ENCODE data around the gene MATK. TPM values are rescaled to one million over a fixed set of nuclear protein-coding genes. Genes with fewer than 3 reads are reported as not detected.

The MATK gene
- total RNA-seq, 2 experiments from 2014 or later = 9.1 to 9.4 TPM

DNA sequence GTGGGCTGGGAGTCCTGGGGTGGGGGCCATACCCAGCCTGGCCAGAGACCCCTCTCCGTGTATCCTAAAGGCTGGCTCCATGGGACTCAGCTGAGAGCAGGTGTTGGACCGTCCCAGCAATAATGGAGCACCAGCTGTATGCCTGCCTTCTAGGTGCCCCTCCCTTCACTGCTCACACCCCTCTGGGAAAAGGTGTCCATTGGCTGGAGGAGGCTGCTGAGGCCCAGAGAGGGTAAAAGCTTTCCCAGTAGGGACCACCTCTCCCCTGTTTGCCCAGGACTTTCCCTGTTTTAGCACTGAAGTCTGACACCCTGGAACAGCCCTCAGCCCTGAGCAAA lies 10.8 kb downstream of the MATK start:
- ATAC-seq (ENCODE audit: poor library complexity) = no peak
- H3K36me3 ChIP-seq (ENCODE audit: insufficient read depth, low read length) = no peaks in the 10 kb centered on the region
- CTCF ChIA-PET = no interaction called here
- Mint-ChIP-seq H3K27ac (no peak overlapping the region), H3K27me3 (no peaks in the 10 kb centered on the region), H3K9me3 (no peaks in the 10 kb centered on the region), H3K36me3 (ENCODE audit: low read depth) (peaks cover 5% of the 10 kb centered on the region), H3K4me3 (no peak overlapping the region), H3K4me1 (ENCODE audit: low read depth) (no peaks in the 10 kb centered on the region)
- H3K27me3 ChIP-seq (ENCODE audit: control insufficient read depth in 1 of 2, insufficient read depth in 2 of 2, low read length in 2 of 2) = no peaks in the 10 kb centered on the region
- no peaks in the 10 kb centered on the region for H3K4me1 ChIP-seq (ENCODE audit: insufficient read depth, low read length)
- TF ChIP-seq, protein P1, sequence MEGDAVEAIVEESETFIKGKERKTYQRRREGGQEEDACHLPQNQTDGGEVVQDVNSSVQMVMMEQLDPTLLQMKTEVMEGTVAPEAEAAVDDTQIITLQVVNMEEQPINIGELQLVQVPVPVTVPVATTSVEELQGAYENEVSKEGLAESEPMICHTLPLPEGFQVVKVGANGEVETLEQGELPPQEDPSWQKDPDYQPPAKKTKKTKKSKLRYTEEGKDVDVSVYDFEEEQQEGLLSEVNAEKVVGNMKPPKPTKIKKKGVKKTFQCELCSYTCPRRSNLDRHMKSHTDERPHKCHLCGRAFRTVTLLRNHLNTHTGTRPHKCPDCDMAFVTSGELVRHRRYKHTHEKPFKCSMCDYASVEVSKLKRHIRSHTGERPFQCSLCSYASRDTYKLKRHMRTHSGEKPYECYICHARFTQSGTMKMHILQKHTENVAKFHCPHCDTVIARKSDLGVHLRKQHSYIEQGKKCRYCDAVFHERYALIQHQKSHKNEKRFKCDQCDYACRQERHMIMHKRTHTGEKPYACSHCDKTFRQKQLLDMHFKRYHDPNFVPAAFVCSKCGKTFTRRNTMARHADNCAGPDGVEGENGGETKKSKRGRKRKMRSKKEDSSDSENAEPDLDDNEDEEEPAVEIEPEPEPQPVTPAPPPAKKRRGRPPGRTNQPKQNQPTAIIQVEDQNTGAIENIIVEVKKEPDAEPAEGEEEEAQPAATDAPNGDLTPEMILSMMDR (IDR thresholded peaks at IDR 0.05) = no peak
- POLR2A ChIA-PET = no interaction called here
- intact Hi-C loops (cut with DNase I, micrococcal nuclease) = no loop called here
- no peak overlapping the region for H3K27ac ChIP-seq (ENCODE audit: low read depth in 1 of 2, low read length in 2 of 2)
- no peak for DNase-seq
- H3K9me3 ChIP-seq (ENCODE audit: control insufficient read depth in 1 of 2, insufficient read depth in 1 of 2, low read length in 2 of 2) = peaks cover 0 to 5% of the 10 kb centered on the region in 2 experiments
- no peak overlapping the region for H3K4me3 ChIP-seq (ENCODE audit: low read length)

DNA sequence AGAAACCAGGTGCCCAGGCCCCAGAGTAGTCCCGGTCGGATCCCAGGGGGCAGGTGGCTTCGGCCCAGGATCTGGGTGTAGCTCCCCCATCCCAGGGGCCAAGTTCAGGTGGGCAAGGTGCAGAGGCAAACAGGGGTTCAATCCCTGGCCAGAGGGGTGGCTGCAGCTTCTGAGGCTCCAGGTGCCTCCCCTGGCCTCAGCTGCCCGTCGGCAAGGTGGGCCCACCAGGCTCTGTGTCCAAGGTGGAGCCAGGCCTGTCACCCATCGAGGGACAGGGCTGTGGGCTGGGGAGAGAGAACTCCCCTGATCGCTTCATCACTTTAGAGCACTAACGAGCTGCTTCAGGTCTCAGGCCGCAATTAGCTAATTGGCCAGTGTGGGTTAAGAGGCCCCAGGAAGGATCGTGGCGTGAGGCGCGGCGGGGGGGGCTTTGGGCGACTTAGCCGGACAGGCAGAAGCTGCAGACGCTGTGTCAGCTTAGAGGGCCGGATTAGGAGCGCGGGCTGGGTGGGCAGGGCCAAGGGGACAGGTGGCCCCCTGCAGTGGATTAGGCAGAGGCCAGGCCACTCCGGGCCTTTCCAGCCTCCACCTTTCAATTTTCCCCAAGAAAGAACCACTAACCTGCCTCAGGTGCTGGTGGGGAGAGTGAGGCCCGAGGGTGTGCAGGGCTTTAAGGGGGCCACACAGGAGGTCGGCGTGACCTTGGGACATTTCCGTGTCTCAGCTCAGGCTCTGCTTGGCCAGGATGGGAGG lies 11.4 kb downstream of the MATK start:
- no peaks in the 10 kb centered on the region for H3K27me3 Mint-ChIP-seq
- Histone ChIP-seq H3K27me3 (ENCODE audit: control insufficient read depth in 1 of 2, insufficient read depth in 2 of 2, low read length in 2 of 2) (no peaks in the 10 kb centered on the region), H3K4me1 (ENCODE audit: insufficient read depth, low read length) (no peaks in the 10 kb centered on the region), H3K9me3 (ENCODE audit: control insufficient read depth in 1 of 2, insufficient read depth in 1 of 2, low read length in 2 of 2) (peaks cover 0 to 5% of the 10 kb centered on the region in 2 experiments), H3K4me3 (ENCODE audit: low read length) (no peak overlapping the region), H3K27ac (ENCODE audit: low read depth in 1 of 2, low read length in 2 of 2) (no peak overlapping the region), H3K36me3 (ENCODE audit: insufficient read depth, low read length) (no peaks in the 10 kb centered on the region)
- TF ChIP-seq, protein P1 (IDR thresholded peaks at IDR 0.05) = no peak
- DNase-seq (no peak), ATAC-seq (ENCODE audit: poor library complexity) (no peak)
- ChIA-PET POLR2A (interaction anchor here (0.9 kb wide), 1 partner anchor 12 kb away, joined by 3 read pairs; the partner anchor contains the start of gene MRPL54), CTCF (no interaction called here)
- no peaks in the 10 kb centered on the region for H3K4me1 Mint-ChIP-seq (ENCODE audit: low read depth)
- no peak overlapping the region for H3K27ac Mint-ChIP-seq
- H3K9me3 Mint-ChIP-seq = no peaks in the 10 kb centered on the region
- intact Hi-C loops (cut with DNase I, micrococcal nuclease) = no loop called here
- no peak overlapping the region for H3K4me3 Mint-ChIP-seq
- peaks cover 8% of the 10 kb centered on the region for H3K36me3 Mint-ChIP-seq (ENCODE audit: low read depth)

DNA sequence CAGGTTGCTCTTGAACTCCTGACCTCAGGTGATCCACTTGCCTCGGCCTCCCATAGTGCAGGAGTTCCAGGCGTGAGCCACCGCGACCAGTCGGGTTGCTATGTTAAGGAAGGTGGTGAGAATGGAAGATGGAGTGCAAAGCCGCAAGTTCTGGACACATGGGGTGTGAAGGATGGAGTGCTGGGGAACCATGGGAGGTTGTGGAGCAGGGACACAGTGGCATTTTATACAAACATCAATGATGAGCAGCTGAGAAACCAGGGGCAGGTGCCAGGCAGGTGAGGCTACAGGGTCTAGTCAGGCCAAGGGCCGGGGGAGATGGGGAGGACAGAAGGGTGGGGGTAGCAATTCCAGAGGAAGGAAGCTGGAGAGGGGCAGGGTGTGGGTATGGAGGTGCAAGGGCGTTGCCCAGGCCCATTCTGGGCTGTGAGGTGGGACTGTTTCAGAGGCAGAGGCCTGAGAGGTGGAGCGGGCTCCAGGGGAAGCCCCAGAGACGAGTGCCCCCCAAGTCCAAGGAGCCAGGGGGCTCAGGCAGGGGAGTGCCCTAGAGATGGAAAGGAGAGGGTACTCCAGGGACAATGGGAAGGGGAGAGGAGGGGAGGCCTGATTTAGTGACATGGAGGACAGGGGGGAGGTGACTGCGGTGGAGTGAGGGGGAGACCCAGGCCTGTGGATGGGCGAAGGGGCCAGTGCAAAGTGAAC lies 12.2 kb downstream of the MATK start:
- Histone ChIP-seq H3K27me3 (ENCODE audit: control insufficient read depth in 1 of 2, insufficient read depth in 2 of 2, low read length in 2 of 2) (no peaks in the 10 kb centered on the region), H3K4me1 (ENCODE audit: insufficient read depth, low read length) (no peaks in the 10 kb centered on the region), H3K4me3 (ENCODE audit: low read length) (no peak overlapping the region), H3K27ac (ENCODE audit: low read depth in 1 of 2, low read length in 2 of 2) (no peak overlapping the region), H3K9me3 (ENCODE audit: control insufficient read depth in 1 of 2, insufficient read depth in 1 of 2, low read length in 2 of 2) (peaks cover 0 to 5% of the 10 kb centered on the region in 2 experiments), H3K36me3 (ENCODE audit: insufficient read depth, low read length) (peaks cover 4% of the 10 kb centered on the region)
- TF ChIP-seq, protein P1 (IDR thresholded peaks at IDR 0.05) = no peak
- H3K9me3 Mint-ChIP-seq = no peaks in the 10 kb centered on the region
- H3K27ac Mint-ChIP-seq = no peak overlapping the region
- H3K36me3 Mint-ChIP-seq (ENCODE audit: low read depth) = peaks cover 13% of the 10 kb centered on the region
- H3K4me1 Mint-ChIP-seq (ENCODE audit: low read depth) = no peaks in the 10 kb centered on the region
- intact Hi-C loops (cut with DNase I, micrococcal nuclease) = no loop called here
- H3K4me3 Mint-ChIP-seq = no peak overlapping the region
- DNase-seq (no peak), ATAC-seq (ENCODE audit: poor library complexity) (no peak)
- POLR2A ChIA-PET = interaction anchor here (0.9 kb wide), 1 partner anchor 11 kb away, joined by 3 read pairs; the partner anchor contains the start of gene MRPL54
- H3K27me3 Mint-ChIP-seq = no peaks in the 10 kb centered on the region
- CTCF ChIA-PET = no interaction called here
